ENCODE measurements around the gene PYGO2.
"Not testable (repeated sequence)": the region's sequence is repeated elsewhere in the genome, so short reads cannot be mapped to it uniquely, and the experiment has no call there.

Gene PYGO2

DNA sequence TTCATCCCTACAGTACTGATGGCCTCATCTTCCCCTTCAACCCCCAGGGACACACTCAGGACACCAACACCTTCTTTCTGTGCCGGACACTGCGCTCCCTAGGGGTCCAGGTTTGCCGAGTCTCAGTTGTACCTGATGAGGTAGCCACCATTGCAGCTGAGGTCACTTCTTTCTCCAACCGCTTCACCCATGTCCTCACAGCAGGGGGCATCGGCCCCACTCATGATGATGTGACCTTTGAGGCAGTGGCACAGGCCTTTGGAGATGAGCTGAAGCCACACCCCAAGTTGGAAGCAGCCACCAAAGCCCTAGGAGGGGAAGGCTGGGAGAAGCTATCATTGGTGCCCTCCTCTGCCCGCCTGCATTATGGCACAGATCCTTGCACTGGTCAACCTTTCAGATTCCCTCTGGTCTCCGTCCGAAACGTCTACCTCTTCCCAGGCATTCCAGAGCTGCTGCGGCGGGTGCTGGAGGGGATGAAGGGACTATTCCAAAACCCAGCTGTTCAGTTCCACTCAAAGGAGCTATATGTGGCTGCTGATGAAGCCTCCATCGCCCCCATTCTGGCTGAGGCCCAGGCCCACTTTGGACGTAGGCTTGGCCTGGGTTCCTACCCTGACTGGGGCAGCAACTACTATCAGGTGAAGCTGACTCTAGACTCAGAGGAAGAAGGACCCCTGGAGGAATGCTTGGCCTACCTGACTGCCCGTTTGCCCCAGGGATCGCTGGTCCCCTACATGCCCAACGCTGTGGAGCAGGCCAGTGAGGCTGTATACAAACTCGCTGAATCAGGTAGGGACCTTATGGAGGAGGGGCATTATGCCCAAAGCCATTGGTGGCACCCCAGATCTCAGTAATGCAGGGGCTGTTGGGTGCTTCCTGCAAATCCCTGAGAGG, 26.7 kb upstream of the PYGO2 start:
- no peak for DNase-seq (ENCODE audit: low spot score)
- TF ChIP-seq, protein P1, sequence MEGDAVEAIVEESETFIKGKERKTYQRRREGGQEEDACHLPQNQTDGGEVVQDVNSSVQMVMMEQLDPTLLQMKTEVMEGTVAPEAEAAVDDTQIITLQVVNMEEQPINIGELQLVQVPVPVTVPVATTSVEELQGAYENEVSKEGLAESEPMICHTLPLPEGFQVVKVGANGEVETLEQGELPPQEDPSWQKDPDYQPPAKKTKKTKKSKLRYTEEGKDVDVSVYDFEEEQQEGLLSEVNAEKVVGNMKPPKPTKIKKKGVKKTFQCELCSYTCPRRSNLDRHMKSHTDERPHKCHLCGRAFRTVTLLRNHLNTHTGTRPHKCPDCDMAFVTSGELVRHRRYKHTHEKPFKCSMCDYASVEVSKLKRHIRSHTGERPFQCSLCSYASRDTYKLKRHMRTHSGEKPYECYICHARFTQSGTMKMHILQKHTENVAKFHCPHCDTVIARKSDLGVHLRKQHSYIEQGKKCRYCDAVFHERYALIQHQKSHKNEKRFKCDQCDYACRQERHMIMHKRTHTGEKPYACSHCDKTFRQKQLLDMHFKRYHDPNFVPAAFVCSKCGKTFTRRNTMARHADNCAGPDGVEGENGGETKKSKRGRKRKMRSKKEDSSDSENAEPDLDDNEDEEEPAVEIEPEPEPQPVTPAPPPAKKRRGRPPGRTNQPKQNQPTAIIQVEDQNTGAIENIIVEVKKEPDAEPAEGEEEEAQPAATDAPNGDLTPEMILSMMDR (IDR thresholded peaks at IDR 0.05; ENCODE audit: borderline replicate concordance, control extremely low read depth, extremely low read depth, insufficient read depth, missing control alignments), result no peak
- in situ Hi-C loops (cut with MboI; ENCODE audit: low sequenced_read_pairs, unreplicated experiment), result no loop called here

DNA sequence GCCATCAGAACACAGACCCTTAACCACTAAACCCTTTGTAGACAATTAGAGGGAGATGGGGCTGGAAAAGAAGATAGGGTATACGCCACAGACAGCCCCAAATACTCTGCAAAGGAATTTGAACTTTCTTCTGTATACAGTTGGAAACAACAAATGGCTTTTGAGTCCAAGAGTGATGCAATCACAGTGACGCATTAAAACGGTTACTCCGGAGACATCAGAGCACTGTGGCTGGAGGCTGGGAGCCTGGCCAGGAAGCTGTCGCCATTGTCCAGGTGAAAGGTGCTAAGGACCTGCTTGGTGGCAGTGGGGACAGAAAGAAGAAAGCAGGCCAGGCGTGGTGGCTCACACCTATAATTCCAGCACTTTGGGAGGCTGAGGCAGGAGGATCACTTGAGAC, 25.7 kb upstream of the PYGO2 start:
- in situ Hi-C loops (cut with MboI; ENCODE audit: low sequenced_read_pairs, unreplicated experiment), result no loop called here
- TF ChIP-seq, protein P1 (IDR thresholded peaks at IDR 0.05; ENCODE audit: borderline replicate concordance, control extremely low read depth, extremely low read depth, insufficient read depth, missing control alignments), result no peak
- DNase-seq (ENCODE audit: low spot score), result no peak

DNA sequence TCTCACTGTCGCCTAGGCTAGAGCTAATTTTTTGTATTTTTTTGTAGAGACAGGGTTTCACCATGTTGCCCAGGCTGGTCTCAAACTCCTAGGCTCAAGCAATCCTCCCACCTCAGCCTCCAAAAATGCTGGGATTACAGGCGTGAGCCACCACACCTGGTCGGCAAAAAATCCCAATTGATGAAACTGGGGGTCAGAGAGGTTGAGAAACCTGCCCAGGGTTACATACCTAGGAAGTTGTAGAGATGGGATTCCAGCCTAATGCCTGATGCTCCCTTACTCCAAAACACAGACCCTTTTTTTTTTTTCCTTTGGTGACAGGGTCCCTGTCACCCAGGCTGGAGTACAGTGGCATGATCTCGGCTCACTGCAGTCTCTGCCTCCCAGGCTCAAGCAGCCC, 25.2 kb upstream of the PYGO2 start:
- in situ Hi-C loops (cut with MboI; ENCODE audit: low sequenced_read_pairs, unreplicated experiment); DNase-seq (ENCODE audit: low spot score): not testable (repeated sequence)

DNA sequence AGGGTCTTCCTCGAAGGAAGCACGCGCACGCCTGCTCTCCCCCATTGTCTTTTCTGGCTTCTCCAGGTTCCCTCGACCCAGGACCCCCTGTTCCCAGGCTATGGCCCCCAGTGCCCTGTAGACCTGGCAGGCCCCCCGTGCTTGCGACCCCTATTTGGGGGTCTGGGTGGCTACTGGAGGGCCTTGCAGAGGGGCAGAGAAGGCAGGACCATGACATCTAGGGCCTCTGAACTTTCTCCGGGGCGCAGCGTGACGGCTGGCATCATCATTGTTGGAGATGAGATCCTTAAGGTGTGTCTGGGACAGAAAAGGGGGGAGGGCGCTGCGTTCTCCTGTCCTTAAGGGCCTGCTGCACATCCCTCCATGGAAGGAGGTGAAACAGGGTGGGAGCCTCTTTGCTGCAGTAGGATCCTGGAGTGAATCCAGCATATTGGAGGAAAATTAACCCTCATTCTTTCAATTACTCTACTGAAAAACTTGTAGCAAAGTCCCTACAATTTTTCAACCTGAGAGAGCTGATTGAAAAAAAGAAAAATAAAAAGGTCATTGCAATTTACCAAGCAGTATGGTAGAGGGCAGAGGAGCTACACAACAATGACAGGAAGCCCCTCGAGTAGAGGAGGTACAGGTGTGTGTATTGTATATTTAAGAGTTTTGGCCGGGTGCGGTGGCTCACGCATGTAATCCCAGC, 22.3 kb upstream of the PYGO2 start:
- no peak for DNase-seq (ENCODE audit: low spot score)
- in situ Hi-C loops (cut with MboI; ENCODE audit: low sequenced_read_pairs, unreplicated experiment), result no loop called here
- TF ChIP-seq, protein P1 (IDR thresholded peaks at IDR 0.05; ENCODE audit: borderline replicate concordance, control extremely low read depth, extremely low read depth, insufficient read depth, missing control alignments), result no peak

DNA sequence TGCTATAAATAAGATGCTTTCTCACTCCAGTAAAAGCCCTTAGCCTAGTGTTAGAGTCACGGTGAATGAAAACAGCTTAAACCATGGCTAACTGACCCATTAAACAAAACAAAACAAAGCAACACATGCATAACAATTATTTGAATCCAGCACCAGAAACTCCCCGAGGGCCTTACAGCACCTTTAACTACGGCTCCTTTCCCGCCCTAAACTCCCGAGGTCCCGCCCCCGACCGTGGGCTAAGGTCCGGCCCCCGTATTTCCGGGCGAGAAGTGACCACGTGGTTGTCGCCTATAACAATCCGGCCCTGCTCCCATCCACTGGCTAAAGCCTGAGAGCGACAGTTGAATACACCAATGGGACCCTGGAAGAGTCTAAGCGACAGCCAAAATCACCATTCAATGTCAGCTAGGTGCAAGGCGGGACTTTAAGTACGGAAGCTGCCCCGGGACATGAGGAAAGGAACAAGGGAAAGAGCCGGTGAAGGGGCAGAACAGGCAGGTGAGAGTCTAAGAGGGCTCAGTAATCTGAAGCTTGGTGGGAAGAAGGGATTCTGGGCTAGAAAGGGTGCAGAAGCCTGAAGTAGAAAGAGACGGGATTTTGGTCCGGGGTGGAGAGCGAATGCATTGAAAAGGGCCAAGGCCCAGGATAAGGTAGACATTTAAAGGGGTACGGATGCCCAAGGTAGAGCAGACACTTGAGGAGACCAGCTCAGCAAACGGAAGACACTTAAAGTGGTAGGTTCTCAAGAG, 21.5 kb upstream of the PYGO2 start, which contains the start of gene FLAD1:
TSS of gene FLAD1 (plus strand) at position 448 of the 752 bp plus-strand sequence. CDS start 351 bp downstream, outside the sequence.
- in situ Hi-C loops (cut with MboI; ENCODE audit: low sequenced_read_pairs, unreplicated experiment), result no loop called here
- TF ChIP-seq, protein P1 (IDR thresholded peaks at IDR 0.05; ENCODE audit: borderline replicate concordance, control extremely low read depth, extremely low read depth, insufficient read depth, missing control alignments), result no peak
- peak; percentile 97 for DNase-seq (ENCODE audit: low spot score)

DNA sequence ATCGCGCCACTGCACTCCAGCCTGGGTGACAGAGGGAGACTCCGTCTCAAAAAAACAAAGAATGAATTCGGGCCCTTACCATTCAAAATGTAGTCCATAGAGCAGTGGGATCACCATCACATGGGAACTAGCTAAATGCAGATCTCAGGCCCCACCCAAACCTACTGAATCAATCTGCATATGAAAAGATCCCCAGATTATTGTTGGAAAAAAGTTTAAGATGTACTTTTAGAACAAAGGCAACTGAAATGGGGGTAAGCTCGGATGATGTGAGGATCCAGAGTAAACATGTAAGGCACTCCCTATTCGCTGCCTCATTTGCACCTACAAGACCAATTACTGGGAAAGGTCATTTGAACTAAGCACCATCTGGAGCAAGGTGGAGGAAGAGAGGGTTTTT, 20.8 kb upstream of the PYGO2 start:
- in situ Hi-C loops (cut with MboI; ENCODE audit: low sequenced_read_pairs, unreplicated experiment), result no loop called here
- DNase-seq (ENCODE audit: low spot score), result no peak
- TF ChIP-seq, protein P1 (IDR thresholded peaks at IDR 0.05; ENCODE audit: borderline replicate concordance, control extremely low read depth, extremely low read depth, insufficient read depth, missing control alignments), result no peak

All from GM13976 (cell line).